ENCODE results near the gene PLA2G4F.

The PLA2G4F gene

DNA sequence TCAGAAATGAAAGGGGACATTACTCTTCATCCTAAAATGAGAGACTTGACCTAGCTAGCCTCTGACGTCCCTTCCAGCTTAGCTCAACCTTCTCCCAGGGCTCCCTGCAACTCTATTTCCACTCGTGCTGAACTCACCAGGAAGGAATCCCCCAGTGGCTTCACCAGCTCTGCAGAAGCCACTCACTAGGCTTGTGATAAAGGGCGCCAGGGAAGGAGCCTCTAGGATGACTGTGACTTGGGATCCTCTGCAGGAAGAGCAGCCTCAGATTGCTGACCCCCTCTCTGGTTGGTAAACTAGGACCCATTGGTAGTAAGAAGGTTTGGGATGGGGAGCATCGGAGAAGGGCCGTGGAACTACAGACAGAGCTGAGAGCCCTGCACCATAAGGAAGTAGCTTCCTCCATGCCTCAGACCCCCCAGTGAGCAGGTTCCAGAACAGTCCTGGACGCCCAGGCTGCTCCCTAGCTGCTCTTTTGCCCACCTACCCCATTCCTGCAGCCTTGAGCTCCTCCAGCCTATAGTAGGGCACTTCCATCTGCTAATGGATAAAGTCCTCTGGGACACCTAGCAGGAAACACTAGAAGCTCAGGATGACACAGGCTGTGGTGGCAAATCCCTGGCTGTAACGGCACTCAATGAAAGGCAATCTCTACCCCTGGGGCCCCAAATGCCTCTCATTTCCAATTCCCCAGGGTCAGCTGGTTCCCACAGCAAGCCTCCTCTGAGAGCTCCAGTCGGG, 26.0 kb downstream of the PLA2G4F start:
- no peak for DNase-seq

- DNase-seq = no peak
Measured at GRCh38 chr15:42129364-42129763, 27.1 kb downstream of the PLA2G4F start.

DNA sequence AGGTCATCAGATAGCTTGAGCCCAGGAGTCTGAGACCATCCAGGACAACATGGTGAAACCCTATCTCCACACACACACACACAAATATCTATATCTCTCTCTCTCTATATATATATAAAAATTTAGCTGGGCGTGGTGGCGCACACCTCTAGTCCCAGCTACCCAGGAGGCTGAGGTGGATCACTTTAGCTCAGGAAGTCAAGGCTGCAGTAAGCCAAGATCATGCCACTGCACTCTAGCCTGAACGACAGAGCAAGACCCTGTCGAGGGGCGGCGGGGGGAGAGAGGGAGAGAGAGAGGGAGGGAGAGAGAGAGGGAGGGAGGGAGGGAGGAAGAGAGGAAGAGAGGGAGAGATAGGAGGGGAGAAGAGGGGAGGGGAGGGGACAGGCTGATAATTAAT, 28.0 kb downstream of the PLA2G4F start:
- DNase-seq = no peak

GRCh38 chr15:42123546-42123945, 32.9 kb downstream of the PLA2G4F start:
- DNase-seq = no peak

GRCh38 chr15:42121682-42122081, 34.8 kb downstream of the PLA2G4F start:
- DNase-seq = no peak

- DNase-seq = no peak
Measured at GRCh38 chr15:42121021-42121420, 35.4 kb downstream of the PLA2G4F start.

DNA sequence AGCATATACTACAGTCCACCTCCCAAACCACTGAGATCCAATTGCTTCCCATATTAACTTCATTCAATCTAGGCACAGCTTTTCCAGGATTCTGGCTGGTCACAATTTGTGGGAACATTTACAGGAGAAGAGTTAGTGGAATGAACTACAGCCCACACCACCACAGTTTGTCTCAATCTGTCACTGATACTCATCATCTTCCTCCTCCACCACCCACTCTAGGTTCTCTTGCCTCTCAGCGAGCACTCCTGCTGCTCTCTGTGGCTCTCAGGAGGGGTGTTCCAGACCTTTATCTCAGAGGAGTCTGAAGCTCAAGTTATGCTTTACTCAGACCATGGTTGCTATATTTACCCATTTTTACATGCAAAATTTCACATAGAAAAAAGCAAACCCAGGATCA, 36.2 kb downstream of the PLA2G4F start:
- DNase-seq = no peak

GRCh38 chr15:42119446-42119760, 37.0 kb downstream of the PLA2G4F start:
- DNase-seq = no peak

GRCh38 chr15:42118650-42119445, 37.6 kb downstream of the PLA2G4F start:
- no peak for DNase-seq

DNA sequence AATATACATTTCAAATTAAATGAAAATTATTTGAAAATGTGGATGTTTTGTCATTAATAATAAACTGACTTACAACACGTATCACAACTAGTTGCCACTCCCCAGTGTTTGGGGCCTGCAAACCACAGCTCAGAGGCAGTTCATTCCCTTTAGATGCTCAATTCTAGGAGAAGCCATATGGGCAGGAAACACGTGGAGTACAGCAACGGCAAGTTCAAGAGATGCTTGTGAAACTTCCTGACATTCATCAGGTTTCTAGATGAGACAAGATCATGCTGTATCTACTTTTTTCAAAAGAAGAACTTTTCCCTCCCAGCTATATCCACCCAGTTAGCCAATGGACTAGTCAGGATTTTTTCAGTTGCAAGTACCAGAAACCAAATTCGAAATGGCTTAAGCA, 44.5 kb downstream of the PLA2G4F start:
- no peak for DNase-seq

DNA sequence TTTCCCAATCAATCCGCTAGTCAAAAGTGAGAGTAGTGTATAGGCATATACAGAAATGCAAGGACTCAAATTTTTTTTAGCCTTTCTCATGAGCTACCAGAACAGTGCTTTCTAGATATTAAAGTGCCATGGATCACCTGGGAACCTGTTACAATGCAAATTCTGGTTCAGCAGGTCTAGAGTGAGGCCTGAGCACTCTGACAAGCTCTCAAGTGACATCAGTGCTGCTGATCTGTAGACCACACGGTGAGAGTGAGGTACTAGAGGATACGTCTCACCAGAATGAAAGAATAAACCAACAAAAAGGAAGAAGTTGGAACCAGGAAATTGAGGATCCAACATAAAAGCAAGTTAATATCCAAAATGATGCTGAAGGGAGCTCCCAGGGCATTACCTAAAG, 46.1 kb downstream of the PLA2G4F start:
- no peak for DNase-seq

- no peak for DNase-seq
Measured at GRCh38 chr15:42108806-42109205, 47.6 kb downstream of the PLA2G4F start.

DNA sequence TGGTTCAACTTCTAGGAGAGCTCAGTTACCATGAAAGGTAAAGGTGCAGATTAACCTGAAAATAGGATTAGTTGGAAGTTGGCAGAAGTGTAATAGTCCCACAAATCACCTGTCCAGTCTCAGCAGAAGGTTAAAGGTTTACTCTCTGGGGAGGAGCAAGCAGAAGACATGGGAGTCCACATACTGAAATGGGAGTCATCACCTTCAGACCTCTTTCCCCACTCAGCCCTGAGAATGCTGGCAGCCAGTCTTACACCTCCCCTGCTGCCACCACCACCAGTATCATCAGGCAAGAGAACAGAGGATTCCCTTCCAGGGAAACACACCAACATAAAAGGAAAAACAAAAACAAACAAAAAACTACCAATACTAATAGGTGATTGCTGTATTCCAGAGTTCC, 48.2 kb downstream of the PLA2G4F start:
- no peak for DNase-seq

GRCh38 chr15:42107473-42107872, 49.0 kb downstream of the PLA2G4F start:
- peak; percentile 32 for DNase-seq

DNA sequence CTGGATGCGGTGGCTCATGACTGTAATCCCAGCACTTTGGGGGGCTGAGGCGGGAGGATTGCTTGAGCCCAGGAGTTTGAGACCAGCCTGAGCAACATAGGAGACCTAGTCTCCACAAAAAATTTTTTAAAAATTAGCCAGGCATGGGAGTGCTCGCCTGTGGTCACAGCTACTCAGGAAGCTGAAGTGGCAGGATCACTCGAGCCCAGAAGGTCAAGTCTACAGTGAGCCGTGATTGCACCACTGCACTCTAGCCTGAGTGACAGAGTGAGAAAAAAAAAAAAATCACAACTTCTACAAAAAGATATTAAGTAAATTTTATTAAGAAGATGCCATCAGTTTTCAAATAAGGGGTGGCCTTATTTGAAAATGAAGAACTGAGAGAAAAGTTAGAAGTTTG, 50.1 kb downstream of the PLA2G4F start:
- no peak for DNase-seq

DNA sequence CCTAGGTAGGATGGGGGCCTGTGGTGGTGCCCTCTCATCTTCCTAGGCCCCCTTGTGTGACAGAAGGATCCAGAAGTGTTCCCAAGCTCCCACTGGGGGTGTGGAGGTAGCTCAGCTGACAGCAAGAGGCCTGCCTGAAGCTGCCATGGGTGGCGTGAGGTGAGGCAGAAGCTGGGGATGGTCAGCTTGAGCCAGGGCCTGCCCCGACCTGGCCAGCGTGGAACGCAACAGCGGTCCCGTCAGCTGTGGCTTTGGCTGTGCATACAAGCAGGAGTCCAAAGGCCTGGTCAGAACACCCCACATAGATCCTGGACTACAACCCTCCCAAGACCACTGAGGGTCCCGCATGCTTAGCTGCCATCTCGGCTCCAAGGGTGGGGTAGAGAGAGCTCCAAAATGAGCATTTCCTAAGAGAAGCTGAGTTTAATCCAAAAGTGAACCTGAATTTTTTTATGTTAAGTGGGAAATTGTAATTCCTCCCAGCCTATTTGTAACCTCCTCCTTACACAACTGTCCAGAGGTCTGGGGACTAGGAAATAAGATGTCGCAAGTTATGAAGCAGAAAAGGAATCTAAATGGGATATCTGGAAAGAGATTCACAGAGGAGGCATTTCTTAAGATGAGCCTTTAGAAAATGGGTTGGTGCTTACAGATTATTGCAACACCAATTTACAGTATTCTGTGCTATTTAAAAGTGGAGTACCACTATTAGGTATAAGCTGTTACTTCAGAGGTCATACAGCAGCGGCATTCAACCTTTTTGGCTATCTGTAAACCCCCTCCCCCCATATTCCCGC, 52.1 kb downstream of the PLA2G4F start:
- no peak for DNase-seq

- DNase-seq = no peak
Measured at GRCh38 chr15:42102646-42103235, 53.7 kb downstream of the PLA2G4F start.

- DNase-seq = no peak
Measured at GRCh38 chr15:42101861-42102260, 54.6 kb downstream of the PLA2G4F start.

- no peak for DNase-seq
Measured at GRCh38 chr15:42100021-42100800, 56.2 kb downstream of the PLA2G4F start.

DNA sequence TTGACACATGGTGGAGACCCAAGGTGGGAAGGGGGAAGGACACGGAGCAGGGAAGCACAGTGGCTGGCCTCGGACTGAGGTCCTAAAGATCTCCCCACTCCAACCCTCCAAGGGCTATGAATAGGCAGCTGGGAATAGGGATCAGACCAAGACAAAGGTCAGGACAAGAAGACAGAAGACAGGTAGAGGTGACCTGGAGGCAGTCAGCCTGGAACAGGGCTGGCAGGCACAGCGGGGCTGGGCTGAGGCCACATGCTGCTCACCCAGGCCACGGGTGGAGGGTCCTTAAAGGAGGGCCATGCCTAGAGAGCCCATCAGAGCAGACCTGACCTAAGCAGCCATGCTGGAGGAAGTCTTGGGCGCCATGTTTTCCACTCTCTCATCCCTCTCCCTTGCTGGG, 59.4 kb downstream of the PLA2G4F start:
- no peak for DNase-seq

DNA sequence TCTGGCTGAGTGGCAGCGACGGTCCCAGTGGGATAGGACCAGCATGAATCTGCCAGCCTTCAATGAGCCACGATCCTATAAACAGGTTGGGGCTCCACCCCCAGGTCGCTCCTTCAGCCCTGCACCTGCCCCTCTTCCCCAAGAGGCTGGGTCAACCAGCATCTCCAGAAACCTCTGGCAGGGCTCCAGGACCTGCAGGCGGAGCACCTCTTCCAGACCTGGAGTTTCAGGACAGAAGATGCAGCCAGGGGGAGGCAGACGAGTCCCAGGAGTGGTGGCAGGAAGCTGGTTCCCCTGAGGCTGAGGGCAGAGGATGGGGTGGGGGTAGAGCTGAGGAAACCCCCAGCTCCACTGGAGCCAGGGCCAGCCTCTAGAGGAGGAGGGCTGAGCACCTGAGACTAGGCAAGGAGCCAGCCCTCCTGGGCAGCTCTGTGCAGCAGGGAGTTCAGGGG, 61.9 kb downstream of the PLA2G4F start, which contains the start of gene PLA2G4D:
Gene PLA2G4D (minus strand): TSS at position 51 of the 452 bp plus-strand sequence. CDS start 103 bp downstream, outside the sequence.
- no peak for DNase-seq

GRCh38 chr15:42093966-42094365, 62.5 kb downstream of the PLA2G4F start:
- no peak for DNase-seq
